HG02884 (cell line): Measurements from ENCODE around the gene ASPA.

ENCODE experiments used
- ATAC-seq: cut with Tn5 transposase; IDR thresholded peaks from one replicate; pipeline ENCODE4 v1.9.1; 2021; ENCODE audit warnings: mild to moderate bottlenecking, moderate library complexity; ENCODE audit not compliant: unreplicated experiment

Gene ASPA

DNA sequence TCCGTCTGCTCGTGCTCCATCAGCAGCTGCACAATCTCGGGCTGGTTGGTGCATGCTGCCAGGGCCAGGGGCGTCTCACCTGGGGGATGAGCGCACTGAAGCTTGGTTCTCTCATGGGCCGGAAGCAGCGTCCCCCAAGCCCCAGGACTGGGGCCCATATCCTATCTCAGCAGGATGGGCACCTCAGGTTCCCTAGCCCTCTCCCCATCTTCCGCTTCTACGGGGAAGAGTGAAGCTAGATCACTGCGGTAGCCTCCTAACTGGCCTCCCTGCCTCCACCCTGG lies 57.0 kb downstream of the ASPA start:
- no peak for ATAC-seq

DNA sequence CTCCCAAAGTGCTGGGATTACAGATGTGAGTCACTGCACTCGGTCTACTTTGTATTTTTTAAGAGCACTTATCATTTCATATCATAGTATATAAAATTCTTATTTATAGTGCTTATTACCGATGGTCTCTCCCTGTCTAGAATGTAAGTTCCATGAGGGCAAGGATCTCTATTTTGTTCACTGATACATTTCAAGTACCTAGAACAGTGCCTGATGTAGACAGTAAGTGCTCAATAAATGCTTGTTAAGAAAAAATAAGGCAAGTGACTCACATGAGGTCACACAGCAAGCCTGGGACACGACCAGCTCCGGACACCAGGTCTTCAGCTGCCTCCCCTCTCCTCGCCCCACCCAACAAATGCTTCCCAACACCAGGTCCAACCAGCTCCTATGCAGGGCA lies 58.0 kb downstream of the ASPA start:
- ATAC-seq: no peak

DNA sequence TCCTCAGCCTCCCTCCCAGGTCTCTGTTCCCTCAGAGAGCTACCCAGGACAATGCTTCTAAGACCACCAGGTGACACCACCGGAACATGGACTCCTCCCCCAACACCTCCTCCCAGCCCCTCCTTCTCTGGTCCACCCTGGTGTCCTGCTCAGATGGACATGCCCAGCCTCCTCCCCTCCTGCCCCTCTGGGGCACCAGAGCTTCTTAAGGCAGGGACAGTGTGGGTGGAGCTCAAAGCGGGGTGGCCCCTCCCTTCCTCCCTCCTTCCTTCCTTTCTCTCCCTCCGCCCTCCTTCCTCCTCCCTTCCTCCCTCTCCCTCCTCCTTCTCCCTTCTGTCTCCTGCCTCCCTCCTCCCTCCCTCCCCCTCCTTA lies 59.1 kb downstream of the ASPA start:
- ATAC-seq: no peak

DNA sequence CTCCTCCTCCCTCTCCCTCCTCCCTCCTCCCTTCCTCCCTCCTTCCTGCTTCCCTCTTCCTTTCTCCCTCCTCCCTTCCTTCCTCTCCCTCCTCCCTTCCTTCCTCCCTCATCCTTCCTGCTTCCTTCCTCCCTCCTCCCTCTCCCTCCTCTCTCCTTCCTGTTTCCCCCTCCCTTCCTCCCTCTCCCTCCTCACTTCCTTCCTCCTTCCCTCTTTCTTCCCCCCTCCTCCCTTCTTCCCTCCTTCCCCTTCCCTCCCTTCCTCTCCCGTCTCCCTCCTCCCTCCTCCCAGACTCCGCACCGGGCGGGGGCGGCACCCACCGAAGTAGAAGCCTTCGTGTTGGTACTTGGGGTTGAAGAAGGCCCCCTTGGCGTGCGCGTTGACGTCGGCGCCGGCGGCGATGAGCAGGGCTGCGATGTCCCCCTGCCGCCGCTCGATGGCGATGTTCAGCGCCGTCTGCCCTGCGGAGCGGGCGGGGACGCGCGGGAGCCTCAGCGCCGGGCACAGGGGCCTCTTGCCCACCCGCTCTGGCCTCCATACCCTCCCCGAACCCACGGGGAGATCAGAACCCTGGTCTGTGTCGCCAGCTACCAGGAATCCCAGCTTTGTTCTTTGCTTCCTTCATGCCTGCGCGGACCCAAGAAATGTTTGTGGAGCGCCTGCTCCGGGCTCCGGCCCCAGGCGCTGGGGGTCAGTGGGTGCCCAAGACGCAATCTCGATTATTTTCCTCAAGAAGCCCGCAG lies 59.6 kb downstream of the ASPA start:
- ATAC-seq: no peak

DNA sequence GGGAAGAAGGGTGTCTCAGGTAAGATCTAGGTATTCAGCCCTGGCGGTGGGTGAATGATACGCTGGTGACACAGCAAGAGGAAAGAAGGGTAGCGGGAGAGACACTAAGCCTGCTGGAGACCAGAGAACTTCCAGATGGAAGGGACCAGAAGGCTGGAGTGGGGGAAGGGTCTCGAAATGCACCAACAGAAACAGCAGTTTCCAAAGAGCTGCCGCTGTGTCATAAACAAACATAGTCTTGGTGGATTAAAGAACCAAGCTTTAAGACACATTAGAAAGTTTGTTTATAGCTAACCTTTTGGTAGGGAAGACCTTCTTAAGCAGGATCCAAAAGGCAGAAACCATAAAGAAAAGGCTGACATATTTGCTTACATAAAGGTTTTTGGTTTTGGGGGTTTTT lies 60.9 kb downstream of the ASPA start:
- ATAC-seq: no peak

DNA sequence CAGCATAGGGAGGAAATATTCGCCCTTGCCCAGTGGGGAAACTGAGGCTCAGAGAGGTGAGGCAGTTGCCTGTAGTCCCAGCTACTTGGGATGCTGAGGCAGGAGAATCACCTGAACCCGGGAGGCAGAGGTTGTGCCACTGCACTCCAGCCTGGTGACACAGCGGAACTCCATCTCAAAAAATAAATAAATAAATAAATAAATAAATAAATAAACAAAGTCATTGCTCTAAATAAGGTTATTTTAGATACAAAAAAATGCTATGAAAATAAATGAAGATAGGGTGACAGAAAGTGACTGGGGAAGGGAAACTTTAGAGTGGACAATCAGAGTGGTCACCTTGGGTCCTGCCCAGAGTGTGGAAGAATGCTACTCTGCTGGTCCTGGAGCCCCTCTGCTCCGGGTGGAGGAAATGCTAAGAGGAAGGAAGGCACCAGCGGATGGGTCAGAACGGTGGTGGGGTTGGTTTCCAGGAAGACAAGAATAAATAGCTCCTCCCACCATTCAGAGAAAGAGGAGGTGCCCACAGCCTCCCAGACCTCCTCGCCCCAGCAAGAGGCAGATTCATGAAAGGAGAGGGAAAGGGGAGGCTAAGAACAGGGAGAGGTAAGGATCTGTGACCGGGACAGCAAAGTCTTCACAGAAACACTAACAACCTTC lies 64.2 kb downstream of the ASPA start:
- ATAC-seq: no peak

DNA sequence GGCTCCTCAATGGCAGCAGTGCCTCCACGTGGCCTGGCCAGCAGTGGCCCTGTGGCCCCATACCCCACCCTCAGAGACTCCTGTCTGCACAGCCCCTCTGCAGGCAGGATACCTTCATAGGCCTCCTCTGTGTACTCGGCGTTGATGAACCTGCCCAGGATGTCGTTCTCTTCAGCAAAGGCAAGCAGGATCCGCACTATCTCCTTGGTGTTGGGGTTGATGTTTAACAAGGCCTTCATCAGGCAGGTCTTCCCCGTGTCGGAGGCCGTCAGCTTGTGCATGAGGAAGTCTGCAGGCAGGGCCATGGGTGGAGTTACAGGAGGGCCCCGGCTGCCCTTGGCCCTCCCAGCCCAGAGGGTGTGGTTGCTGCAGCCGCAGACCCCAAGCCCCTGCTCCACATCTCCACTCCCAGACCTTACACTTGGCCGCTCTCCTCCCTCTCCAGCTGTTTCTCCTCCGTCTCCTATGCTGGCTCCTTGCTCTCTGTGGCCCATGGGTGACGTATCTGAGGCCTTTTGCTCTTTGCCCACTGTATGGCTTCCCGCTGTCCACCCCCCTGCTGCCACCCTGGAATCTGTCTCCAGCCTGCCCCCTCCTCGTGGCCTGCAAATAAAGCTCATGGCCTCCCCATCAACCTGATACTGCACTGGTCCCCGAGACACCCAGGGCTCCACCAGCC lies 66.8 kb downstream of the ASPA start:
- no peak for ATAC-seq

DNA sequence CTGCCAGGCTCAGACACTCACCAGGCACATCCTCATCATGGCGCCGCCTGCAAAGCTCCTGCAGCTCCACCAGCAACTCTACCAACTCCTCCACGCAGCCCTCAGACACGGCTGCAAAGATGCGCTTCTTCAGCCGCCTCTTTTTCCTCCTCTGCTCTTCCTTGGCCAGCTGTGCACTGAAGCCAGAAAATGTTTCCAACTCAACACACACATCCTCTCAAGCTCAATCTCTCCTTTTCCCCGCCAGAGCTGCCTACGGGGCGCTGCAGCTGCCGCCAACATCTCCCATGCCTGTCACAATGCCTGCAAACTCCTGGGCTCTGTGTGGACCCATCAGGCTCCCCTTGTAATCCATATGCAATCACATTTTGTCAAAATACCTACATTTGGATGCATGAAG lies 67.7 kb downstream of the ASPA start:
- ATAC-seq: no peak

DNA sequence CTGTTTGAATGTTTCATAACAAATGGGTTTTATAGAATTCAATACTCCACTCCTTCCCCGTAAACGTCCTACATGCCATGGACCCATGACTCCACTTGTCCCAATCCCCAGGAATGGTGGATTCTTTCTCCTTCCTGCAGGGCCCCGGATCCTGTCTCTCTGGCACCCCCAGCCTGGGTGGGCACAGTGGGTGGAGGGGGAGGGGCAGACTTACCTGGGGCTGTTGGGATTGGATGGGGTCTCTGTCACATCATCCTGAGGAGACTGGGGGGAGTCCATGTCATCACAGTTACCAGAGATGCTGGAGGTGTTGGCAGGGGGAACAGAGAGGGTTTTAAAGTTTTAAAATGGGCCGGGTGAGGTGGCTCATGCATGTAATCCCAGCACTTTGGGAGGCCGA lies 68.6 kb downstream of the ASPA start:
- no peak for ATAC-seq

DNA sequence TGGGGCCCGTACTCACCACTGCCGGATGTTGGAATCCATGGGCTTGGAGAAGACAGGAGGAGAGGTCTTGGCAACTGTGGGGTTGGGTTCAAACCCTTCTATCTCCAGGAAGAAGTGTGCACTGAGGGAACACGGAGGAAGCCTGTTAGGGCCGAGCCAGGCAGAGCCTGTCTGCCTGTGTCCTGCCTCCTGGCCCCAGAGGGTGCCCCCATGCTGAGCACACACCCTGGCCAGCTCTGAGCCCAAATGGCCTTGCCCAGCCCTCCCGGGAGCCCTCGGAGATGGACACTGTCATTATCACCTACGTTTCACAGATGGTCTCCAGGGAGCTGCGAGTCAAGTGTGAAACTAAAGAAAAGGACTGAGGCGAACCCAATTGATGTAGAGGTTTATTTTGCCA lies 69.4 kb downstream of the ASPA start:
- no peak for ATAC-seq

DNA sequence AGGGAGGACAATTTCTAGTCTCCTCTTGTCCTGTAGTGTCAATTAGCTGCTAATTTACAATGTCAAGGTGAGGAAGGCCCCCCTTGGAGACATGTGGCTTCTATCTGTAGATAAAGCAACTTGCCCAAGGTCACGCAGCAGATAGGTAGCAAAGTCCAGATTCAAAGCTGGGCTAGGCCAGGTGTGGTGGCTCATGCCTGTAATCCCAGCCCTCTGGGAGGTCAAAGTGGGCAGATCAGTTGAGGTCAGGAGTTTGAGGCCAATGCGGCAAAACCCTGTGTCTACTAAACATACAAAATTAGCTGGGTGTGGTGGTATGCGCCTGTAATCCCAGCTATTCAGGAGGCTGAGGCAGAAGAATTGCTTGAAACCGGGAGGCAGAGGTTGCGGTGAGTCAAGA lies 70.7 kb downstream of the ASPA start:
- no peak for ATAC-seq

DNA sequence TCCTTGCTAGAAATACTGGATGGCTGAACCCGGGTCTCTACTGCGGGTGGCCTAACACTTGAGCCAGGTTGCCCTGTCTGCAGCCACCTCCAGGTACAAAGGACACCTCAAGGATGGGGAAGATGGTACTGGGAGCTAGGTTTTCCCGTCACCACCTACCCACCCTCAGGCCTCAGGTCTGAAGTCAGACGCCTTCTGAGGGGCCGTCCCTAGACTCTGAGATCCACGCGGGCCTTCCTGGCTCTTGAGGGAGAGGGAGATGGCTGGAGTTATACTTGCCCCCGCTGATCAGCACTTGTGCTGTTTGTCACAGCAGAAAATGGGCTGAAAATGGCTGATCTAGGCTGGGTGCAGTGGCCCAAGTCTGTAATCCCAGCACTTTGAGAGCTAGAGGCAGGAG lies 71.2 kb downstream of the ASPA start:
- no peak for ATAC-seq

DNA sequence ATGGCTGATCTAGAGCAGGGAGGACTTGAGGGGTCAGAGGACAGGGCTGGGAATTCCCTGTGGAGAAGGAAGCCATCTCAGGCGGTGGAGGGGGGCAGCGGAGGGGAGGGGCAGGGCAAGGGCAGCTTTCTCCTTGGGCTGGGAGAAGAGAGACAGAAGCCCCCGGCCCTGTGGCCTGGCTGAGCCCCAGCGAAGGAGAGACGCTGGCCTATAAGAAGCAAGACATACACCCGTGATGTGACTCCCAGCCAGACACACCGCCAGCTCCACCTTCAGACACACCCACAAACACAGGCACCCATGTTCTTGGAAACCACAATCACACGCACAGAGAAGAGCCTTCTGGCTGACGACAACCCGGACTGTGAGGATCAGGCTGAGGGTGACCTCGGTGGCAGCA lies 71.8 kb downstream of the ASPA start:
- ATAC-seq: no peak

DNA sequence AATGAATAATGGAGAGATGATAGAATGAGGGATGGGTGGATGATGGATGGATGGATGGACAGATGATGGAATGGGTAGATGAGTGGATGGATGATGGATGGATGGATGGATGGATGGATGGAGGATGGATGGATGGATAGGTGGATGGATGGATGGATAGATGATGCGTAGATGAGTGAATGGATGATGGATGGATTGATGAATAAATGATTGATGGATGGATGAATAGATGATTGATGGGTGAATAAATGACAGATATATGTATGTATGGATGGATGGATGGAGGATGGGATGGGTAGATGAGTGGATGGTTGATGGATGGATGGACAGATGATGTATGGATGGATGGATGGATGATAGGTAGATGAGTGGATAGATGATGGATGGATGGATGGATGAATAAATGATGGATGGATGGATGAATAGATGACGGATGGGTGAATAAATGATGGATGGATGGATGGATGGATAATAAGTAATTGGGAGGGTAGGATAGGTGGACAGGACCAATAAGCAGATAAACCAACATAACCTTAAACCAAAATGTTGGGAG lies 73.9 kb downstream of the ASPA start:
- no peak for ATAC-seq

DNA sequence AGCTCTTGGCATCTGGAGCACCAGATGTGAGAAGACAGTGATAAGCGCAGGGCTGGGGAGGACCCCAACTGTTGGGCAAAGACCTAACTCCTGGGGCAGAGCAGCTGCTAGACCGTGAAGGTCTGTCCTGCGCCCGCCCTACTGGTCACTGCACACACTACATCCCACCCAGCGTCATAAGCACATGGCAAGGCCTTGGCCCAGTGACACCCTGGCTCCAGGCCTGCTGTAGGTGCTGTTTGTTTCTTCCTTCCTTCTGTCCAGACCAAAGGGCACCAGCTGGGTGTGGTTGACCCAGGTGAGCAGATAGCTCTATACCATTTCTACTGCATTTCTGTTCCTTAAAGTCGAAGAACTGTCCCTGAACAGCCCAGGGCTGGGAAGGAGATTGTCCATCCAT lies 75.4 kb downstream of the ASPA start:
- ATAC-seq: no peak

DNA sequence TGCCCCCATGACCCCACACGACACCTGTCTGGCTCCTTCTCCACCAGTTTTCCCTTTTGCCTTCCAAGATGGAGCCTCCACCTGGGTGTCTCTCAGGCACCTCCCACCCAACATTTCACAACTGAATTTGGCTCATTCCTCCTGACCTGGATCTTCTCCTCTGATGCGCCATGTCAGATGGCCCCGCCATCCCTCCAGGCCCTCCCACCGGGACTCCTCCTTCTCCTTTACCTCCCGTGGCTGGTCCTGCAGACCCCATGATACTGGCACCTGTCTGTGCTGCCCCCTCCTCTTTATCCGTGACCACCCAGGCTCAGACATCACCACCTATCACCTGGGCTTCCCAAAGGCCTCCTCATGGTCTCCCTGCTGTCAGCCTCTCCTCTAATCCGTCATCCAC lies 77.1 kb downstream of the ASPA start:
- ATAC-seq: no peak
